ENCODE data around the gene TTC9B.

Gene TTC9B

DNA sequence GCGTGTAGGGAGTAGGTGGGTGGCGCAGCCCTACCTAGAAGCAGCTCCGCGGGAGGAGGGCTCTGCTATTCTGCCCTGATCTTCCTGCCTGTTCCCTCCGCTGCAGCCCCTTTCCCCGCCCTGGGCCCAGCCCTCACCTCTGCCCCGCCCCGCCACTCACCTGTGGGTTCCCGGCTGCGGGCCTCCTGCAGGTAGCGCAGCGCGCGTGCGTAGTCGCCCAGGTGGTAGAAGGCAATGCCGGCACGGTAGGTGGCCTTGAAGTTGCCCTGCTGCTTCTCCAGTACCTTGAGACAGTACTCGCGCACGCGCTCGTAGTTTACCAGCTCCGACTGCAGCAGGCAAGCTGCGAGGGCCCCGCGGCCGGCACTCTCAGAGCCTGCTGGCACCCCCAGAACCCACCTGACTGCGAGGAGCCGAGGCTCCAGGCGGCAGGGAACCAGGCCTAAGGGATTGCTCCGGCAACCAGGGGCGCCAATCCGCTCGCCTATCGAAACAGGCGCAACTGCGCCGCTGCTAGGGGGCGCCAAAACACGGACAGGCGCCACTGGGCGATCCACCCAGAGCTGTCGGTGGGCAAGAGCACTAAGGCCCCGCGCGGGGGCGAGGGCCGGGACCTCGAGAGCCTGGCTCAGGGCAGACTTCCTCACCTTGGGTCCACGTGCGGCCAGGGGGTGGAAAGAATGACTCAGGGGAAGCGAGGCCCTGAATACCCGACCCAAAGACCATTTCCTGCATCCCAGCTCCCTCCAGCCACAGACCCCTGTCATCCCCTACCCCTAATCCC lies 965 bp downstream of the TTC9B start:
- no peak overlapping the region for H3K4me3 ChIP-seq (ENCODE audit: low read depth, low read length)
- TF ChIP-seq, protein P1, sequence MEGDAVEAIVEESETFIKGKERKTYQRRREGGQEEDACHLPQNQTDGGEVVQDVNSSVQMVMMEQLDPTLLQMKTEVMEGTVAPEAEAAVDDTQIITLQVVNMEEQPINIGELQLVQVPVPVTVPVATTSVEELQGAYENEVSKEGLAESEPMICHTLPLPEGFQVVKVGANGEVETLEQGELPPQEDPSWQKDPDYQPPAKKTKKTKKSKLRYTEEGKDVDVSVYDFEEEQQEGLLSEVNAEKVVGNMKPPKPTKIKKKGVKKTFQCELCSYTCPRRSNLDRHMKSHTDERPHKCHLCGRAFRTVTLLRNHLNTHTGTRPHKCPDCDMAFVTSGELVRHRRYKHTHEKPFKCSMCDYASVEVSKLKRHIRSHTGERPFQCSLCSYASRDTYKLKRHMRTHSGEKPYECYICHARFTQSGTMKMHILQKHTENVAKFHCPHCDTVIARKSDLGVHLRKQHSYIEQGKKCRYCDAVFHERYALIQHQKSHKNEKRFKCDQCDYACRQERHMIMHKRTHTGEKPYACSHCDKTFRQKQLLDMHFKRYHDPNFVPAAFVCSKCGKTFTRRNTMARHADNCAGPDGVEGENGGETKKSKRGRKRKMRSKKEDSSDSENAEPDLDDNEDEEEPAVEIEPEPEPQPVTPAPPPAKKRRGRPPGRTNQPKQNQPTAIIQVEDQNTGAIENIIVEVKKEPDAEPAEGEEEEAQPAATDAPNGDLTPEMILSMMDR (IDR thresholded peaks at IDR 0.05; ENCODE audit: low read depth, low read length) = no peak

- TF ChIP-seq, protein P1 (IDR thresholded peaks at IDR 0.05; ENCODE audit: low read depth, low read length) = no peak
- H3K4me3 ChIP-seq (ENCODE audit: low read depth, low read length) = no peak overlapping the region
These were observed 1.5 kb downstream of the TTC9B start for GRCh38 chr19:40216777-40217026.

DNA sequence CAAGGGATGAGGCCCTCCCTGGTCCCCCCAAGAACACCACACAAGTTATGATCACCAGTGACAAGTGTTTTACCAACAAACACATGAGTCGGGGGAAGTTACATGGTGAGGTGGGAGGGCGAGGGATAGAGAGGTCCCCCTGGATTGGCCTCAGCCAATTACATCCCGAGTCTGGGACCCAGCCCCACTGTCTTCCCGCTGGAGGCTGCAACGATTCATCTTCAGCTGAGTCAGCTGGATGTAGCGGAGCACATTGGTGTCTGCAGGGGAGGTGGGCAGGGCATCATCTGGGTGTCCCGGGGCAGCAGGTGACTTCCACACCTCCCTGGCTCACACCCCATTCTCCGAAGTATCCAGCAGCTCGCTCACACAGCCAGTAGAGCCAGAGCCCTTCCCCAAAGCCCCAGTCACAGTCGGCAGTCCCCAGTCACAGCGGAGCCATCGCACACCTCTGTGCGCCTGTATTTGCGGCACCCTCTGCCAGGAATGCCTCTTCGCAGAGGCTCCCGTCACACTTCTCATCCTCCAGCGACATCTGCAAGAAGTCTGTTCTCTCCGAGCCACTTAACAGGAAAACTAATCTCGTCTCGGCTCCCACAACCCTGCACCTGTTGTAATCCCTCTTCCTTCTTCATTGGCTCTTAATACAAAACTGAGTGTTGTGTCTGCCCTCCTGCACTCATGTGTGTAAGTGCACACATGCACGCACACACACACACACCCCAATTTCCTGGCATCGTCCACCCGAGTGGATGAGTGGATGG lies 2.0 kb downstream of the TTC9B start:
- TF ChIP-seq, protein P1 (IDR thresholded peaks at IDR 0.05; ENCODE audit: low read depth, low read length) = no peak
- no peak overlapping the region for H3K4me3 ChIP-seq (ENCODE audit: low read depth, low read length)

DNA sequence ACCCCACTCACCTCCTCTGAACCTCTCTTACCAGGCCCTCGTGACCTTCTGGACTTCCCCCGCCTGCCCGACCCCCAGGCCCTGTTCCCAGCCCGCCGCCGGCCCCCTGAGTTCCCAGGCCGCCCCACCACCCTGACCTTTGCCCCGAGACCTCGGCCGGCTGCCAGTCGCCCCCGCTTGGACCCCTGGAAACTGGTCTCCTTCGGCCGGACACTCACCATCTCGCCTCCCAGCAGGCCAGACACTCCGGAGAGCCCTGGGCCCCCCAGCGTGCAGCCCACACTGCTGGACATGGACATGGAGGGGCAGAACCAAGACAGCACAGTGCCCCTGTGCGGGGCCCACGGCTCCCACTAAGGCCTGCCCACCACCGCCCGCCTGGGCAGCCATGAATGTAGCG lies 3.2 kb downstream of the TTC9B start:
- no peak overlapping the region for H3K4me3 ChIP-seq (ENCODE audit: low read depth, low read length)
- TF ChIP-seq, protein P1 (IDR thresholded peaks at IDR 0.05; ENCODE audit: low read depth, low read length) = no peak

- TF ChIP-seq, protein P1 (IDR thresholded peaks at IDR 0.05; ENCODE audit: low read depth, low read length) = no peak
- no peak overlapping the region for H3K4me3 ChIP-seq (ENCODE audit: low read depth, low read length)
These were observed 4.2 kb downstream of the TTC9B start for GRCh38 chr19:40213882-40214570.

GRCh38 chr19:40213251-40213829 lies 4.8 kb downstream of the TTC9B start:
- TF ChIP-seq, protein P1 (IDR thresholded peaks at IDR 0.05; ENCODE audit: low read depth, low read length) = no peak
- no peak overlapping the region for H3K4me3 ChIP-seq (ENCODE audit: low read depth, low read length)

All from WI38 (cell line).